Measurements from ENCODE around the gene ASB2.

The ASB2 gene

GRCh38 chr14:93909429-93910128, 66.8 kb downstream of the ASB2 start:
- no peaks in the 10 kb centered on the region for H3K27me3 ChIP-seq (ENCODE audit: insufficient read depth, poor library complexity, severe bottlenecking)
- no peak for TF ChIP-seq SPI1 (IDR thresholded peaks at IDR 0.05; ENCODE audit: borderline replicate concordance, low read depth)
- TF ChIP-seq REST (IDR thresholded peaks at IDR 0.05; ENCODE audit: insufficient replicate concordance, low read depth): no peak
- no peak for TF ChIP-seq CTCF (IDR thresholded peaks at IDR 0.05; ENCODE audit: insufficient read depth, low read length)
- TF ChIP-seq POLR2AphosphoS5 (IDR thresholded peaks at IDR 0.05; ENCODE audit: low read depth): no peak
- TF ChIP-seq GABPA (IDR thresholded peaks at IDR 0.05; ENCODE audit: low read depth): no peak
- DNase-seq (ENCODE audit: low read depth in 1 of 2, low spot score in 1 of 2): no peak
- no peak overlapping the region for H3K27ac ChIP-seq (replicated peaks)
- no peak overlapping the region for H3K4me3 ChIP-seq (replicated peaks; ENCODE audit: insufficient read depth, low read length)

GRCh38 chr14:93906341-93907329, 69.7 kb downstream of the ASB2 start:
- peak; percentile 15 to 58 for DNase-seq (ENCODE audit: low read depth in 1 of 2, low spot score in 1 of 2)
- Histone ChIP-seq H3K4me3 (replicated peaks; ENCODE audit: insufficient read depth, low read length) (no peak overlapping the region), H3K27me3 (ENCODE audit: insufficient read depth, poor library complexity, severe bottlenecking) (no peaks in the 10 kb centered on the region), H3K27ac (replicated peaks) (no peak overlapping the region)
- no peak for TF ChIP-seq SPI1 (IDR thresholded peaks at IDR 0.05; ENCODE audit: borderline replicate concordance, low read depth)
- peak; percentile 81 for TF ChIP-seq CTCF (IDR thresholded peaks at IDR 0.05; ENCODE audit: insufficient read depth, low read length)
- no peak for TF ChIP-seq REST (IDR thresholded peaks at IDR 0.05; ENCODE audit: insufficient replicate concordance, low read depth)
- TF ChIP-seq GABPA (IDR thresholded peaks at IDR 0.05; ENCODE audit: low read depth): peak; percentile 31; the same call in 1 of the 2 replicates

- TF ChIP-seq REST (IDR thresholded peaks at IDR 0.05; ENCODE audit: insufficient replicate concordance, low read depth) (no peak), SPI1 (IDR thresholded peaks at IDR 0.05; ENCODE audit: borderline replicate concordance, low read depth) (no peak), GABPA (IDR thresholded peaks at IDR 0.05; ENCODE audit: low read depth) (no peak), POLR2AphosphoS5 (IDR thresholded peaks at IDR 0.05; ENCODE audit: low read depth) (no peak), CTCF (IDR thresholded peaks at IDR 0.05; ENCODE audit: insufficient read depth, low read length) (no peak)
- no peaks in the 10 kb centered on the region for H3K27me3 ChIP-seq (ENCODE audit: insufficient read depth, poor library complexity, severe bottlenecking)
- no peak for DNase-seq (ENCODE audit: low read depth in 1 of 2, low spot score in 1 of 2)
- H3K4me3 ChIP-seq (replicated peaks; ENCODE audit: insufficient read depth, low read length): no peak overlapping the region
- H3K27ac ChIP-seq (replicated peaks): no peak overlapping the region
Measured at GRCh38 chr14:93905623-93906022, 70.7 kb downstream of the ASB2 start.

Data from HL-60 (cell line).